Esophagus squamous epithelium (tissue), 4 donors: ENCODE results near the gene PKIG.
A peak's percentile ranks its signal among the peaks of the same experiment; 100 is the strongest.

Source experiments
- CTCF ChIP-seq, 6 experiments: fragments of 450-650 bp in 4 of 6; fragments of 200-600 bp in 2 of 6; sonication (generic) in 2 of 6; IDR thresholded peaks; one replicate each; pipeline ENCODE4 v1.5.1; 2016 to 2019; ENCODE audit warnings: antibody characterized with exemption in 6 of 6, mild to moderate bottlenecking in 4 of 6, moderate library complexity in 4 of 6
- POLR2A ChIP-seq, 4 donors: fragments of 450-650 bp; IDR thresholded peaks; one replicate each; pipeline ENCODE4 v1.6.1; 2017; ENCODE audit warnings: antibody characterized with exemption in 4 of 4, mild to moderate bottlenecking in 4 of 4, moderate library complexity in 3 of 4

- TF ChIP-seq CTCF (IDR thresholded peaks at IDR 0.05) (peak in 2 of 6 experiments; percentile 7 to 18), POLR2A (IDR thresholded peaks at IDR 0.05) (no peak)
These were observed 16.3 kb downstream of the PKIG start for GRCh38 chr20:44598423-44599305.
